ENCODE results near the gene SMCHD1.
"Not testable (repeated sequence)": the region's sequence is repeated elsewhere in the genome, so short reads cannot be mapped to it uniquely, and the experiment has no call there.

The SMCHD1 gene

DNA sequence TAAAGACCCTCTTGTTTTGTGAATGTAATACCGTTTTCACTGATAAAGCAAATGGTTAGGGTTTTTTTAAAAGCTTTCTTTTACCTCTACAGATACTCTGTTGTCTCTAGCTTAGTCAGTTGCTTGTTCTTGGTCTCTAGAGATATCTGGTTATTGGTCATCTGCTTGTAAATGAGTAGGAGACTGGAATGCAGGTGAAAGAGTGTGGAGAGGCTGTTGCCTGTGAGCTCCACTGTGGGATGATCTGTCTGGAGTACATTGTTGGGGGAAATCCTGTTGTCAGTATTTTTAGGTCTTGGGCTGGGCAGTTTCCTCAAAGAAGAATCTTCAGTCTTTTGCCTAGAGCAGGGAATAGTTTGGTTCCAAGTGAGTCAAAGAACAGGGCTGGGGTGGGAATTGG, 67.7 kb downstream of the SMCHD1 start:
- DNase-seq: no peak

DNA sequence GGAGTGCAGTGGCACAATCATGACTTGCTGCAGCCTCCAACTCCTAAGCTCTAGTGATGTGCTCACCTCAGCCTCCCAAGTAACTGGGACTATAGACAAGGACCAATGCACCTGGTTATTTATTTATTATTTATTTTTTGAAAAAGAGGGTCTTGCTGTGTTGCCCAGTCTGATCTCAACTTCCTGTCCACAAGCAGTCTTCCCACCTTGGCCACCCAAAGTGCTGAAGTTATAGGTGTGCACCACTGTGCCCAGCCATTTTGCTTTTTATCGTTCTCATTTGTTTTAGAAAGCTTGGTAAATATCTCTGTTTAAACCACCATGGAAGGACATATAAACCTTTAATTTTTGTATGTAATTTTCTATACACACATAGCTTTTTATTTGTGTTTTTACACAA, 74.2 kb downstream of the SMCHD1 start:
- no peak for DNase-seq

DNA sequence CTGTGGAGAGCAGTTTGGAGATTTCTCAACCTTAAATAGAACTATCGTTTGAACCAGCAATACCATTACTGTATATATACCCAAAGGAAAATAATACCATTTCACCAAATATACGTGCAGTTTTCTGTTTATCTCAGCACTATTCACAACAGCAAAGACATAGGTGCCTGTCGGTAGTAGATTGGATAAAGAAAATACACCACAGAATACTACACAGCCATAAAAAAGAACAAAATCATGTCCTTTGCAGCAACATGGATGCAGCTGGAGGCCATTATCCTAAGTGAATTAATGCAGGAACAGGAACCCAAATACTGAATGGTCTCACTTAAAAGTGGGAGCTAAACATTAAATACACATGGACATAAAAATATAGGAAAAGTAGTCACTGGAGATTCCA, 81.3 kb downstream of the SMCHD1 start:
- no peak for DNase-seq

DNA sequence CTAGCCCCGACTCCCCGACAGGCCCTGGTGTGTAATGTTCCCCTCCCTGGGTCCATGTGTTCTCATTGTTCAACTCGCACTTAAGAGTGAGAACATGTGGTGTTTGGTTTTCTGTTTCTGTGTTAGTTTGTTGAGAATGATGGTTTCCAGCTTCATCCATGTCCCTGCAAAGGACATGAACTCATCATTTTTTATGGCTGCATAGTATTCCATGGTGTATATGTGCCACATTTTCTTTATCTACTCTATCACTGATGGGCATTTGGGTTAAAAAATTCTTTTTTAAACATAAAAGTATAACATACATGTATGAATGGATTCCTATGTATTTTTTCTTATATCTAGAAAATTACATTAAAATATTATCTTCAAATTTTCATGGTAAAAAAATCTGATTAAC, 84.6 kb downstream of the SMCHD1 start:
- not testable (repeated sequence) for DNase-seq

DNA sequence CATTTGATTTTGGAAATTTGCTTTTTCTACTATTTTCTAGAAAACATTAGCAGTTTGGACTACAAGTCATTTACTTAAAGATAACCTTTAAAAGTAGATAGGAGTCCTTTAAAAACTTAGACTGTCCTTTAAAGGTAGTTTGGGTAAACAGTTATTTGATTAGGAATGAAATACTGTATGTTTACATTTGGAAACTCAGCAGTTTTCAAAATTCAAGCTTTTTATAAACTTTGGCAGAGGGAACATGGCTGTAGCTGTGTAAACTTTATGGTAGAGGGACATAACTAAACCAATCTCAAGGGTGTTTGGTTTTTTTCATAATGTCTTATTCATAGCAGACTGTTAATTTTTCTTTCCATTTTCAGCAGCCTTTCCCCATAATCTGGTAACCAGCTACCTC, 90.7 kb downstream of the SMCHD1 start:
- DNase-seq: no peak

DNA sequence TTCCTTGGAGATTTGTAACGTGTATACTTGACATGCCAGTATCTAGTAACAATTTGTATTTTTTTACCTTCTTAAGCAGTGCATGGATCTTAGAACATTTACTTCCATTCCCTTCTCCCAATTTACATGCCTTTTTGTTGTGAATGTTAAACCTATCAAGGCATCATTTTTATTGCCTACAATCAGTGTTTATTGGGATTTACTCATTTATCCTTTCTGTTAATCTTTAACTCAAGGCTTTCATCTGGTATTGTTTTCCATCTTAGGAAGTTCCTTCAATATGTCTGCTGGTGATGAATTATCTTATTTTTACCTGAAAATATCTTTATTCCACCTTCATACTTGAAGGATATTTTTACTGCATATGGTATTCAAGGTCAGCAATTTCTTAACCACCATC, 102.8 kb downstream of the SMCHD1 start:
- DNase-seq: no peak

DNA sequence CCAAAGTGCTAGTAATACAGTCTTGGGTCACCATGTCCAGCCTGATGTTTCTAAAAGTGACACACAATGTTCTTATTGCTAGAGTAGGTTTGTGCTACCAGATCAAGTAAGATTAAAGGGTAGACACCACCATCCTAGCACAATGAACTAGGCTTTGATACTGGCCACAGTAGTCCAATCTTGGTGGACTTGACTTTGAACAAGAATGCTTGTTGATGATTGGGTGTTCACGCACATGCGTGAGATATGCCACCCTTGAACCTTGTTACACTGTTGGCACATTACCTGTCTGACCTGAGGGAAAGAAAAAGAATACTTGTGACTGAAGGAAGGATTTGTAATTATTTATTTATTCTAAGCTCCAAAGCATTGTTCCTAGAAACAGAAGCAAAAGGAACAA, 119.1 kb downstream of the SMCHD1 start:
- DNase-seq: no peak

DNA sequence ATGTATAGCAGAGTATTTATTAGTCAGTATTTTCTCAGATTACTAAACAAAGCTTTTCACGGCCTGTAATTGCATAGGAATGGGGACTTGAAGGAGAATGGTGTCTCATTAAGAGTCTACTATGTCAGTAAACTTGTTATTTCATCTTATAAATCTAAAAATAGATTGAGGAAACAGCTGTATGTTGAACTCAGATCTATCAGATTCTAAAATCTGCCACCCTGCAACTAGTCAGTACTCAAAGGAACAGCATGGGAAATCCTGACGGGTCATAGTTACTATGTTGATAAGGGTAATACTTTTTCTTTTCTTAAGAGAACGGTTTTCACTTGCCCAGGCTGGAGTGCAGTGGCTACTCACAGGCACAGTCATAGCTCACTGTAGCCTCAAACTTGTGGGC, 121.1 kb downstream of the SMCHD1 start:
- no peak for DNase-seq

DNA sequence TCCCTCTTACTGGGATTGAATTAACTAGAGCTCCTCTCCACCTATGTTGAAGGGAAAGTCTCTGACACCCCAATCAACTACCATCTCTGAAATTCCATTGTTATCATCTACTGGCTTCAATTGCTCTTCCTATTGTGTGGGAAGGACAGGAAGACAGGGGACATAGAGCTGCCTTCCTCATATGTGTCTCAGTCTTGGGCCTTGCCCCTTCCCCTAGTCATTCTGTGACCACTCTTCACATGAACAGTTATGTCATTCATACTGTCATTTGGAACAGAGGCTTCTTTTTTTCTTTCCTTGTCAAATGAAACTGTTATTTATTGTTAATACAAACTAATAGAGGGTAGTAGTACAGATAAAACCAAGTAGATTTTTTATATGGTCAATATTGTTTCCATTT, 121.7 kb downstream of the SMCHD1 start:
- DNase-seq: no peak

DNA sequence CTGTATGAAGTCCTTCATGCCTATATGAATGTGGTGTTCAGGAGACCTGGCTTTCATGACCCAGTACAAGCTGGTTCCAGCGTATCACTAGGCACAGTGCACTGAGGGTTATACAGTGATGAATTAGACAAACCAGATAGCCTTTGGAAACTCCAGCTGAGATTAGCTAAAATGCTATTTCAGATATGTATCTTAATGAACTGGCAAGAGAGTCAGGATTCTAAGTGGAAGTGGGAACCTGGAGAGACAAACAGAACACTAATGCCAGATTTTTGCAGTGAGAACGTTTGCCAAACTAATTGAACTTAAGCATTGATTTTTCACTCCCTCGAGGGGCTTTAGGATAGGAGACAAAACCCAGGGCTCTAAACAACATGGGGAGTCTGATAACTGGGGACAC, 125.2 kb downstream of the SMCHD1 start:
- no peak for DNase-seq

DNA sequence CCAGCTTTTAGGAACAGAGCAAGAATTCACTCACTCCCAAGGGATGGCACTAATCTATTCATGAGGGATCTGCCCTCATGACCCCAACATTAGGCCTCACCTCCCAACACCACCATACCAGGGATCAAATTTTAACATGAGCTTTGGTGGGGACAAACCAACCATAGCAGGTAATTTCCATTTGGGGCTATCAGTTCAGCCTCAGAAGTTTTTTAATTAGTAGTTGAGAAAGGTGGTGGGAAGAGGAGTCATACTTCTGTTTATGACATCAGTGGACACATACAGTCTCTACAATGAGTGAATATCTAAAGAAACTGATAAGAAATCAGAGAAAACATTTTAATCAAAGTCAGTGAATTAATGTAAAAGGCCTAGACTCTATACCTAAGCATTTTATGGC, 131.7 kb downstream of the SMCHD1 start:
- DNase-seq: no peak

DNA sequence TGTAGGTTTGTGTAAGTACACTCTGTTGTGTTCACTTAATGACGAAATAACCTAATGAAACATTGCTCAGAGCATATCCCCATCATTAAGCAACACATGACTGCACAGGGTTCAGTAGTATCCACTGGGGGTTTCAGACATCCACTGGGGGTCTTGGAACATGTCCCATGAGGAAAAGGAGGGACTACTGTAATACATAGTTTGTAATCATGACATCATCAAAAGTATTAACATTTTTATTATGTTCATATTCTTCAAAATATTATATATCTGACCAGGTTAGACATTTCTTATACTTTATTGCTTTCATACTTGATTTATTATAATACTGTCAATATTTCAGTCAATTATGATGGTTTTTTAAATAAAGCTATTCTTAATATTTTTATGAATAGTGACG, 136.9 kb downstream of the SMCHD1 start:
- DNase-seq: no peak

DNA sequence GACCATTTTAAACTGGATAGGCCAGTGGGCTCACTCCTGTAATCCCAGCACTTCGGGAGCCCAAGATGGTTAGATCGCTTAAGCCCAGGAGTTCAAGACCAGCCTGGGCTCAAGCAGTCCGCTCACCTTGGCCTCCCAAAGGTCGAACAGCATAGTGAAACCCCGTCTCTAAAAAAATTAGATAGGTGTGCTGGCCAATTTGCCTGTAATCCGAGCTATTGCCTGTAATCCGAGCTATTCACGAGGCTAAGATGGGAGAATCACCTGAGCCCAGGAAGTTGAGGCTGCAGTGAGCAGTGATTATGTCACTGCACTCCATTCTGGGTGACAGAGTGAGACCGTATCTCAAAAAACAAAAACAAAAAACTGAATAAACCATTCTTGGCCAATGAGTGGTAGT, 138.6 kb downstream of the SMCHD1 start:
- no peak for DNase-seq

DNA sequence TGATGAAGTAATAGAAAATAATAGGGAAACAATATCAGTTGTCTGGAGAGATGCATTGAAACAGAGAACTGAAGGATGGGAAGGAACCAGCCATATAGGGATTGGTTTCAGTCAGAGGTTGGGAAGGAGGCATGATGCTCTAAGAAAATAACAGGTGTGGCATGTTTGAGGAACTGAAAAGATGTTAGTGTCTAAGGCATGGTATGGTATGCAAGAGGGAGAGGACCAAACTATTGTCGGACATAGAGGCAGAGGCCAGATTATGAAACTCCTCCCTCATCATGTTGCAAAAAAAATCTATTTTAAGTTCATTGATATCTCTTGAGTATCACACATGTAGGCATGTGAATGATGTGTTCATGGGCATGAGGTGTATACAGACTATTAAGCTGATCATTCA, 142.4 kb downstream of the SMCHD1 start:
- DNase-seq: no peak

DNA sequence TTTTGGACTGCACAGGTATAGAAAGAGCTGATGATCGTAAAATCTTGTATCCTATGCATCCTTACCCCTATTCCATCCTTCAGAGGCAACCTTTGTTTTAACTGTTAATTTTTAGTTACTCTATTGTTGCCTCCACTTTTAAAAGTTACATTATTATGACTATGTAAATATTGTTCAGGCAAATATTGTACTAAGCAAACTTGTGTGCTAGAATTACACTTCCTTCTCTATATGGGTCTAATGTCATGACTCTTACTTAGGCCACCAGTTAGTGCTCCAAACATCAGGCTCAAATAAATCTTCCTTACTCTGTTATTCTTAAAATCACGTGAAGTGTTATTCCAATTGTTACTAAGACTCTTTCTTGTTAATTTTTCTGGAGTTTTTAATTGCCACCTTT, 143.8 kb downstream of the SMCHD1 start:
- DNase-seq: no peak

DNA sequence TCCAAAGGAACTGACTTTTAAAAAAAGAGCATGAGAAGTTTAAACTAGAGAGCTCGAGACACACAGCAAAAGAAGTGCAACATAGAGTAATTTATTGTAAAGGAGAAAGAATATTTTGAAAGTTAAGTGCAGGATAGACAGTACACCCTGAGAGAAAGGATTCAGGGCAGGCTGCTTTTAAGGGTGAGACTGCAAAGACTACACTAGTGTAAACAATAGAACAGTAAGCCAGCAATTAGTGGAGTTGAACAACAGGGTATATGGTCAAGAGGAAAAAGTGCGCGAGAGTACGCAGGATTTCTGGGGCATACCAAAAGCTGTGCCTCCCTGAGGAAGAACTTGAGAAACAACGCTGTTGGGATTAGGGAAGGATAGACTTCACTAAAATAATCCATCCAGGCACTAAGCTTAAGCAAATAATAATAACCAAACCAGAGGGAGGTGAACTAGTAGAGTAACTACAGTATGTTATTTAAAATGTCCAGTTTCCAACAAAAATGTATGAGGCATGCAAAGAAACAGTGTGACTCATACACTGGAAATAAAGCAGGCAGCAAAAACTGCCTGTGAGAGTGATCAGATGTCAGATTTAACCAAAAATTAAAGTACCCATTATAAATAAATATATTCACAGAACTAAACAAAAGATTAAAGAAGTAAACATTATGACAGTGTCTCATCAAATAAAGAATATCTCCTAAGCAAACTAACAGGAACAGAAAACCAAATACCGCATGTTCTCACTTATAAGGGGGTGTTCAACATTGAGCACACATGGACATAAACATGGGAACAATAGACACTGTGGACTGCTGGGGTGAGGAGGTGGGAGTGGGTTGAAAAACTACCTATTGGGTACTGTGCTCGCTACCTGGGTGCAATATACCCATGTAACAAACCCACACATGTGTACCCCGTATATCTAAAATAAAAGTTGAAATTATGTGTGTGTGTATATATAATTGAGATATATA, 150.7 kb downstream of the SMCHD1 start:
- no peak for DNase-seq

DNA sequence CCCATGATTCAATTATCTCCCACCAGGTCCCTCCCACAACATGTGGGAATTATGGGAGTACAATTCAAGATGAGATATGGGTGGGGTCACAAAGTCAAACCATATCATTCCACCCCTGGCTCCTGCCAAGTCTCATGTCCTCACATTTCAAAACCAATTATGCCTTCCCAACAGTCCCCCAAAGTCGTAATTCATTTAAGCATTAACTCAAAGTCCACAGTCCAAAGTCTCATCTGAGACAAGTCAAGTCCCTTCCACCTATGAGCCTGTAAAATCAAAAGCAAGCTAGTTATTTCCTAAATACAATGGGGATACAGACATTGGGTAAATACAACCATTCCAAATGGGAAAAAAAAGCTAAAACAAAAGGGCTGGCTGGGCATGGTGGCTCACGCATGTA, 153.1 kb downstream of the SMCHD1 start:
- DNase-seq: not testable (repeated sequence)

DNA sequence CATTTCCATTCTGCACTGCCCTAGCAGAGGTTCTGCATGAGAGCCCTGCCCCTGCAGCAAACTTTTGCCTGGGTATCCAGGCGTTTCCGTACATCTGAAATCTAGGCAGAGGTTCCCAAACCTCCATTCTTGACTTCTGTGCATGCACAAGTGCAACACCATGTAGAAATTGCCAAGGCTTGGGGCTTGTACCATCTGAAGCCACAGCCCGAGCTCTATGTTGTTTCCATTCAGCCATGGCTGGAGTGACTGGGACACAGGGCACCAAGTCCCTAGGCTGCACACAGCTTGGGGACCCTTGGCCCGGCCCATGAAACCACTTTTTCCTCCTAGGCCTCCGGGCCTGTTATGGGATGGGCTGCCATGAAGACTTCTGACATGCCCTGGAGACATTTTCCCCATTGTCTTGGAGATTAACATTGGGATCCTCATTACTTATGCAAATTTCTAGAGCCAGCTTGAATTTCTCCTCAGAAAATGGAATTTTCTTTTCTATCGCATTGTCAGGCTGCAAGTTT, 154.2 kb downstream of the SMCHD1 start:
- not testable (repeated sequence) for DNase-seq

DNA sequence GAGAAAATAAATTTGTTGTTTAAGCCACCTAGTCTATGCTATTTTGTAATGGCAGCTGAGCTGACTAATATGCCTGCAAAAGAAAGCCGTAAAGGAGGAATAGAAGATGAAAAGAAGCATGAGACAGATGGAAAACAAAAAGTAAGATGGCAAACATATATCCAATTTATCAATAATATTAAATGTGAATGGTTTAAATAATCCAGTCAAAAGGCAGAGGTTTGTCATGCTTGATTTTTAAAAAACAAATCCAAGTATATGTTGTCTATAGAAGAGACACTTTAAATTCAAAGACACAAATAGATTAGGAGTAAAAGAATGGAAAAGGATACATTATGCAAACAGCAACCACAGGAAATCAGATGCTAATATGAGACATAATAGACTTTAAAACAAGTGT, 155.9 kb downstream of the SMCHD1 start:
- DNase-seq: no peak

DNA sequence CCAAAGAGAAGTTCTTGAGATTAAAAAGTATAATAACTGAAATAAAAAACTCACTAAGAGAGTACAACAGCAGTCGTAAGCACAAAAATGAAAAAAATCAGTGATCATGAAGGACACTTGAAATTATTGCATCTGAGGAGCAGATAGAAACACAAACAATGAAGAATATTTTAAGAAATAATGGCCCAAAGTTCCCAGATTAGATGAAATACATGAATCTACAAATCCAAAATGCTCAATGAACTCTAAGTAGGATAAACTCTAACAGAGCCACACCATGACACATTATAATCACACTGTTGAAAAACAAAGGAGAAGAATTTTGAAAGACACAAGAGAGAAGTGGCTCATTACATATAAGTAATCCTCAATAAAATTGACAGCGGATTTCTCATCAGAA, 159.4 kb downstream of the SMCHD1 start:
- DNase-seq: no peak

DNA sequence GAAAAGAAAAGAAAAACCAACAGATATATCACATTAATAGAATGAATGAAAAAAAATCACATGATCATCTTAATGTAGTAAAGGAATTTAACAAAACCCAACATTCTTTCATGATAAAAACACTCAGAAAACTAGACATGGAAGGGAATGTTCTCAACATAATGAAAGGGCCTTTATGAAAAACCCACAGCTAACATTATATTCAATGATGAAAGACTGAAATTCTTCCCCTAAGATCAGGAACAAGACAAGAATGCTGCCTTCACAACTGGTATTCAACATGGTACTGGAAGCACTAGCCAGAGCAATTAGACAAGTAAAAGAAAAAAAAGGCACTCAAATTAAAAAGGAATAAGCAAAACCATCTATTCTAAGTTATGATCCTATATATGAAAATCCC, 162.8 kb downstream of the SMCHD1 start:
- no peak for DNase-seq

DNA sequence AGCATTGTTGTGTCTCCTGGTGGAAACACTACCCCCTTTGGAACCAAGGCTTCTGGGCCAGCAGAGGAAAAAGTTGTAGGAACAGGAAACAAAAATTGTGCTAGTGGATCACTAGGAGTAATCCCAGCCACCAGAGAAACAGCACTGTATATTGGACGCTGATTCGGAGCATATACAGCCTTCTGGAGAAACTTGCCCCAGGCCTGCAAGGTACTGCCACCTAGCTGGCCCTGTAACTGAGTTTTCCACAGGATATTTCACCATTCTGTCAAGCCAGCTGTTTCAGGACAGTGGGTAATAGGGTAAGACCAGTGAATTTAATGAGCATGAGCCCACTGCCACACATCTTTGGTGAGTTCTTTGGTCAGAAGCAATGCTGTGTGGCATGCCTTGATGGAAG, 166.2 kb downstream of the SMCHD1 start:
- DNase-seq: no peak

DNA sequence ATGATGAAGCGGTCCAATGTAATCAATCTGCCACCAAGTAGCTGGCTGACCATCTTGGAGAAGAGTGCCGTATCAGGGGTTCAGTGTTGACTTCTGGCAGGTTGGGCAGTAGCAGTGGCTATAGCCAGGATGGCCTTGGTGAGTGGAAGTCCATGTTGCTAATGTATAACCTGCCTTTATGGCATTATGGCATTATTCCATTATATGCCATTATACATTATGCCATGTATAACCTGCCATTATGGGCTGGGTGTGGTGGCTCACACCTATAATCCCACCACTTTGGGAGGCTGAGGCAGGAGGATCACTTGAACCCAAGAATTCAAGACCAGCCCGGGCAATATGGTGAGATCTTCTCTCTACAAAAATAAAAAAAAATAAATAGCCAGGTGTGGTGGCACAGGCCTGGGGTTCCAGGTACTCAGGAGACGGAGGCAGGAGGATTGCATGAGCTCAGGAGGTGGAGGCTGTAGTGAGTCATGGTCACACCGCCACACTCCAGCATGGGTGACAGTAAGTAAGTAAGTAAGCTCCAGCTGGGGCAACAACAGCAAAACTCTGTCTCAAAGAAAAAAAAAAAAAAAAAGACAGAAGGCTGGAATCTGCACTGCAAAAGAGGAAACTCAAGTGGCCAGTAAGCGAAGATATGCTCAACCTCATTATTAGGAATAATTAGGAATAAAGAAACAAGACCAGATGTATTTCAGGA, 166.8 kb downstream of the SMCHD1 start:
- no peak for DNase-seq

DNA sequence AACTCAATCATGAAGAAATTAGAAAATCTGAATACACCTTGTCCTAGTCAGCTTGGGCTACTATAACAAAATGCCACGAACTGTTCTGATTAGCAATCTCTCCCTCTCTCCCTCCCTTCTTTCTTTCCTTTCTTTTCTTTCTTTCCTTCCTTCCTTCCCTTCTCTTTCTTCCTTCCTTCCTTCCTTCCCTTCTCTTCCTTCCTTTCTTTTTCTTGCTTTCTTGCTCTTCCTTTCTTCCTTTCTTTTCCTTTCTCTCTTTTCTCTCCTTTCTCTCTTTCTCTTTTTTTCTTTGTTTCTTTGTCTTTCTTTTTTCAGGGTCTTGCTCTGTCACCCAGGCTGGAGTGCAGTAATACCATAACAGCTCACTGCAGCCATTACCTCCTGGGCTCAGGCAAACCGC, 167.7 kb downstream of the SMCHD1 start:
- no peak for DNase-seq
